ENCODE measurements around the gene PRDM13. TPM values are rescaled to one million over a fixed set of nuclear protein-coding genes. Genes with fewer than 3 reads are reported as not detected.

Gene PRDM13
- total RNA-seq, 1 donor from 2014 or later = not detected

- peak; percentile 34 for DNase-seq (ENCODE audit: low read depth)
These were observed 3.0 kb upstream of the PRDM13 start for GRCh38 chr6:99603421-99604165.

DNA sequence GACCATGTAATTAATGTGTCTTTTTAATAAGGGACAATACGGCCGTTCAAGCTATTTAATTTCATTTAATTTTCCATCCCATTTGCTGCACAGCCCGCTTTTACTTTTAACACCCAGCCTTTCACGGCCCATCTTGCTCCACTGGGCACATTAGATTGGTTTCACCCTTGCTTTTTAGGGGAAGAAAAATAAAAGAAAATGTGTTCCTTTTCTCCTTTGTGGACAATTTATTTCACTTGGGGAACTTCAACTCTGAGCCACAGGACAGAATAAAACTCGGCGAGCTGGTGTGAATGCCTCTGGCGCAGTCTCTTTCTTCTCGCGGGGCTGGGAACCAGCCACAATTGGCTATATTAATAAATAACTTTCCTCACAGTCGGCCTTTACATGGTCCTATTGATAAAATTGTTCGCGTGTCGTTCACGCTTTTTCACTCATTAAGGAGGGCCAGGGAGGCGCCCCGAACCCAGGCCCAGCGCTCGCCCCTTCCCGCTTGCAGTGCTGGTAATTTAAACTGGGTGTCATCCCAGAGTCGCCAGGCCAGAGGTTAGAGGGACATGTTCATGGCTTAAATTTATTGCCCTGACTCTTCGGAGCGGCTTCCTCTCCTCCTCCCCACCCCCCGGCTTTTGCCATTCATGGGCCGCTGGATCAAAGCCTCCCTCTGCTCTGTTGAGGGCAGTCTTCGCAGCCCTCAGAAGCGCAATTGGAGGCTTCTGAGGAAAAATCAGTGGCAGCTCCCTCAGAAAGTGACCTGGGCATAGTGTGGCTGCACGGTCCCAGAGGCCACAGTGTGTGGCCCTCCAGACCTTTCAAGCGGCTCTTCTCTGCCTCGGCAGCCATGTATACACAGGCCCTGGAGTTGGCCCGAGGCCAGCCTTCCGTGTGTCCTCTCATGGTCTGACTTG, 2.2 kb upstream of the PRDM13 start:
- DNase-seq (ENCODE audit: low read depth) = no peak

GRCh38 chr6:99605074-99605734, 1.4 kb upstream of the PRDM13 start:
- DNase-seq (ENCODE audit: low read depth) = no peak

DNA sequence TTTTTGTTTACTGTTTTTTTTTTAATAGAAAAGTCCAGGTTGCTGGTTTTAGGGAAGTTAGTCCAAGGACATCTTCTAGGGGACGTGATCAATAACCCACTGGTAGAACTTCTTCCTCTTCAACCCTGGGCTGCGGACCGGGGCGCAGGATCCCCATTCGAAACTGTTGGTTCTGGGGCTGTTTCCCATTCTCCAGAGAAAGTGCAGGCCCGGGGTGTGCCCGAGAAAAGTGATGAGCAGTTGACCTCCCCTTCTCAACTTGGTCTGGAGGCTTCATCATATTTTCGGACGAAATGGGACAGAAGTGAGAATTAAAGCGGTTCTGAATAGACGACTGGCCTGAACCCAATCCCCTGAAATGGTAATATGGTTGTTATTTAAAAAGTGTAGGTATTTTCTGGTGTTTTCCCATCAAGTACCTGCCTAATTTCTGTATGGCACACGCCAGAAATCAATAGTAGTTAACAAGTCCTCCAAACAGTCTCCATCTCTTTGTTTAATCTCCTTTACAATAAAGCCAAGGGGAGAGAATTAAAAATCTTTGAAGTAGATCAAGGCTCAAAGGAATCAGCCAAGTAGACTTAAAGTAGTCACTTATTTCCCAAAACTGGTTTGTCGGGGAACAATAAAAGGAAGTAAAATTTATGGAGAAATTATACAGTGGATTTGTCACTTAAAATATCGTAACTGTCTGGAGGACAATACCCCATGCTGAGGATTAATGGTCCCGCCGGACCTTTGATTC, 550 bp upstream of the PRDM13 start:
- no peak for DNase-seq (ENCODE audit: low read depth)

- DNase-seq (ENCODE audit: low read depth) = no peak
These were observed 893 bp downstream of the PRDM13 start for GRCh38 chr6:99607416-99608036.

DNA sequence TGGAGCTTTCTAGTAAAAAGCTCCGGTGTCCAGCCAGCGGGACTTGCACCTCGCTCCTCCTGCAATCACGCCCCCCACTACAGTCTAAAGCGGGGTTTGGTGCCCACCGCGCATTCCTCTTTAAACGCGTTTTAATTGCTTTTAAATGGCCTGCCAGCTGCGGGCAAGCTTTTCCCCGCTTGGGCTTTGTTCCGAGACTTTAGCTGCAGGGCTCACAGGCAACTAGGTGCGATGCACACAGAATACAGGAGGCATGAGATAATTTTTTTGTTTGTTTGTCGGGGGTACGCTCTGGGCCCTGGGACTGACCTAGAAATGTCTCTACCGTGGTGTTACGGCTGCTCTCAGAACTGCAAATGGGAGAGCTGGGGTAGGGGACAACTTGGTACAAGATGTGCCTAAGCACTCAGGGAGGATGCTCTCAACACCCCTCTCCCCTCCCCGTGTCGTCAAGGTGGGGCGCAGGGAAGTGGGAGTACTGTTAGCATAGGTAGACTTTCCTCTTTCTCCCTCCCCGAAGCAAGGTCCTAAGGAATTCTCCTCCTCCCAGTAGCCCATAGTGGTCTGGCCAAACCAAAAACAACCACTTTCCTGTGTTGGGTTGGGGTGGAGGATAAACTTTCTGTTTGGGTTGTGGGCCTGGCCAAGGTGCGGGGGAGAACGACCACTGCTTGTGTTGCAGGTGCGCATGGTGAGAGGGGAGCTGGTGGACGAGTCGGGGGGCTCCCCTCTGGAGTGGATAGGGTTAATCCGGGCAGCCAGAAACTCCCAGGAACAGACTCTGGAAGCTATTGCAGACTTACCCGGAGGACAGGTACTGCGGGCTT, 1.6 kb downstream of the PRDM13 start:
- DNase-seq (ENCODE audit: low read depth) = no peak

DNA sequence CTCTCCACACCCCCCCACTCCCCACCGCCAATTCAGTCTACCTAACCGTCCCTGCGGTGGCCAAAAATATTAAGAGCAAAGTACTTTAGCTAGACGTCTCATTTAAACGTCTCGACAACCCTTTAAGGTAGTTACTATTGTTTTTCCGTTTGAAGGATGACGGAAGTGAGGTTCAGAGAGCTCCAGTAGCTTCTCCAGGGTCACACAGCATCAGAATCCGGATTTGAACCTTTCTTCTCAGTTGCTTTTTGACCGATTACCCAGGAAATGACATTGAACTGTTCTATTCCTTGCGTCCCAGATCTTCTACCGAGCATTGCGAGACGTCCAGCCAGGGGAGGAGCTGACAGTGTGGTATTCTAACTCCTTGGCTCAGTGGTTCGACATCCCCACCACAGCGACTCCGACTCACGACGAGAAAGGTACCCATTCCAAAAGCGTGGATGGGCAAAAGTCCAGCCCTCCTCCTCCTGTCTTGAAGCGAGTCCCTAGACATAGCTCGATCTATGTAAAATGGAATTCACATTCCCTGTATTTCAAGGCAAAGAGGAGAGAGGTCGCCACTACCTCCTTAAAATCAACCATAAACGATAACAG, 2.4 kb downstream of the PRDM13 start:
- no peak for DNase-seq (ENCODE audit: low read depth)

- no peak for DNase-seq (ENCODE audit: low read depth)
These were observed 3.4 kb downstream of the PRDM13 start for GRCh38 chr6:99609905-99610489.

GRCh38 chr6:99611148-99611547, 4.5 kb downstream of the PRDM13 start:
- DNase-seq (ENCODE audit: low read depth) = no peak

GRCh38 chr6:99612551-99613408, 6.1 kb downstream of the PRDM13 start:
- DNase-seq (ENCODE audit: low read depth) = no peak

DNA sequence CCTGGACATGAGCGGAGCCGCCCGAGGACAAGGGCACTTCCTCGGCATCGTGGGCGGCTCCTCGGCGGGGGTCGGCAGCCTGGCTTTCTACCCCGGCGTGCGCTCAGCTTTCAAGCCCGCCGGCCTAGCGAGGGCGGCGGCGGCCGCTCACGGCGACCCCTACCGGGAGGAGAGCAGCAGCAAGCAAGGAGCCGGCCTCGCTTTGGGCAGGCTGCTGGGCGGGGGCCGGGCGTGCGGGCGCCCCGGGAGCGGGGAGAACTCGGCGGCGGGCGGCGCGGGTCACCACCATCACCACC, 6.7 kb downstream of the PRDM13 start:
- peak; percentile 28 for DNase-seq (ENCODE audit: low read depth)

- no peak for DNase-seq (ENCODE audit: low read depth)
These were observed 7.2 kb downstream of the PRDM13 start for GRCh38 chr6:99613705-99614429.

DNA sequence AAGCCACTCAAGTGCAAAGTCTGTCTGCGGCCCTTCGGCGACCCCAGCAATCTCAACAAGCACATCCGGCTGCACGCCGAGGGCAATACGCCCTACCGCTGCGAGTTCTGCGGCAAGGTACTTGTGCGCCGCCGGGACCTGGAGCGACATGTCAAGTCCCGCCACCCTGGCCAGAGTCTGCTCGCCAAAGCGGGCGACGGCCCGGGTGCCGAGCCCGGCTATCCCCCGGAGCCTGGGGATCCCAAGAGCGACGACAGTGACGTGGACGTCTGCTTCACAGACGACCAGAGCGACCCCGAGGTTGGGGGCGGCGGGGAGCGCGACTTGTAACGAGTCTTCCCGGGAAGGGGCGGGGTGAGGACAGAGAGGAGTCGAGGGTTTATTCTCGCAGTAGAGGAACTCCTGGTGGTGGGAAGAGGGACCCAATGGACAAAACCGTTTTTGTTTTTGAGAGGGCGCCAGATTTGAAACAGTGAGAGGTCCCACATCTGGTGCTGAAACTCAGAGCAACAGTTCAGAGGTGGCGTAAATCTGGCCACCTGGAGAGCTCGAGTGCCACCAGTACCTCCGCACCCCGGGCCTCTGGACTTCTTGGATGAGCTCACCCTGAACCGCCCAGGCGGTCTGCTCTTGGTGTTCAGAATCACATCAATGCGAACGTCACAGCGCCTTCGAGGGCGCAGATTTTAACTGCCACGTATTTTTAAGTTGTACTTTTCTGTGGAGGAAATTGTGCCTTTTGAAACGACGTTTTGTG, 8.0 kb downstream of the PRDM13 start:
- DNase-seq (ENCODE audit: low read depth) = peak; percentile 21

GRCh38 chr6:99617131-99617530, 10.5 kb downstream of the PRDM13 start:
- DNase-seq (ENCODE audit: low read depth) = no peak

DNA sequence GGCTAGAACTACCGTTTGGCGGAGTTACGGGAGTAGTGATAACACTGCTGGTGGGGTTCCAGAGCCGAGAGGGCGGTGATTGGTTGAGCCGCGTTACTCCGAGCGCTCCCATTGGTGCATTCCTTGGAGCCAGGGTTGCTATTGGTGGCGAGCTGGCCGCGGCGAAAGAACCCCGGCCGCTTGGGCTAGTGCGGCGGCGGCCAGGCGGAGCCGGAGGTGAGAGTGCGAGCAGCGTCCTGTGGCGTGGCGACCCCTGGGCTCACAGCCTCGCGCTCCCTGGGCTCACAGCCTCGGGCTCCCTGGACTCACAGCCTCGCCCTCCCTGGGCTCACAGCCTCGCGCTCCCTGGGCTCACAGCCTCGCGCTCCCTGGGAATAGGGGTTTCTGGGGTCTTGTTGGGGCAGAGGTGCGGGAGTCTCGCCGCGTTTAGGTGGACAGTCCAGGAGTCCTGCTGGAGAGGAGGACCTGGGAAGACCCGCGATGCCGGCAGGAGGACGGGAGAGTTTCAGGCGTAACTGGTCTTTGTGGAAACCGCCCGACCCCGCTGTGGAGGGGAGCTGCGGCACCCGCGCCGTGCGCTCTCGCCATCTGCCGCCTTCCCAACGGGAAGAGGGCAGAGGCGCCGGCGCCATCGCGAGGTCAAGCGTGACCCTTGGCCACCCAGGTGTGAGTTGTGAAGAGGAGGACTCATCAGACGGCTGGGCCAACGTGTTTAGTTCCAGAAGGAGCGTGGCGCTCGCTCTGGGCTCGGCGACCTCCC, 12.2 kb downstream of the PRDM13 start:
- no peak for DNase-seq (ENCODE audit: low read depth)

DNA sequence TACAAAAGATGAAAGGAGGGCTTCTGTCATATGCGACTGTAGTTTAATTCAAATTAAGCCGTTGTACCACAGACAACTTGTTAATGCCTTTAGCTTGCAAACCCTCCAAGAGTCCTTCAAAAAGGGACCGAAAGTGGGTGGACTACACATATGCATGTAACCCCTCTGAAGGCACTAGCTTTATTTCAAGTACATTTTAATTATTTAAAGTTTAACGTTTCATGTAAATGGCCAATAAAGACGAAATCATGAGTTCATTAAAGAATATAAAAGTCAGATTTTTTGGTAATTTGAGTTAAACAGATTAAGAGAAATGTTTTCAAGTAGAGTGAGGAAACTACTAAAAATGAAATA, 12.8 kb downstream of the PRDM13 start:
- DNase-seq (ENCODE audit: low read depth) = no peak
